SK-N-SH treated with all-trans-retinoic acid at 6 μM for 48 hours (cell line): ENCODE results near the gene CENPO.

ENCODE experiments used
- ATAC-seq: fragments of 200-7000 bp; cut with Tn5 transposase; 3 replicates; pipeline ENCODE4 v1.9.1; 2020; ENCODE audit warnings: mild to moderate bottlenecking, moderate library complexity
- ARNTL ChIP-seq: fragments of 450-650 bp; formaldehyde crosslinking; IDR thresholded peaks from 2 replicates; pipeline ENCODE4 v1.5.0; 2020; ENCODE audit warnings: low read depth, mild to moderate bottlenecking, moderate library complexity, borderline replicate concordance
- BACH2 ChIP-seq: fragments of 250-450 bp; sonication (Bioruptor Pico); IDR thresholded peaks from 2 replicates; pipeline ENCODE4 v1.9.0; 2021; ENCODE audit warnings: mild to moderate bottlenecking, borderline replicate concordance
- CREB5 ChIP-seq: fragments of 250-450 bp; sonication (Bioruptor Pico); IDR thresholded peaks from 2 replicates; pipeline ENCODE4 v1.5.1; 2020; ENCODE audit warnings: low read depth, mild to moderate bottlenecking, moderate library complexity
- CSRNP3 ChIP-seq: fragments of 250-450 bp; sonication (Bioruptor Pico); IDR thresholded peaks from 2 replicates; pipeline ENCODE4 v1.5.1; 2021; ENCODE audit warnings: mild to moderate bottlenecking, moderate library complexity
- GLIS3 ChIP-seq: fragments of 250-450 bp; sonication (Bioruptor Pico); IDR thresholded peaks from 2 replicates; pipeline ENCODE4 v1.5.0; 2020; ENCODE audit warnings: mild to moderate bottlenecking, moderate library complexity
- ISL1 ChIP-seq: fragments of 250-450 bp; sonication (Bioruptor Pico); IDR thresholded peaks from 2 replicates; pipeline ENCODE4 v2.1.2; 2022; ENCODE audit warnings: mild to moderate bottlenecking, moderate library complexity
- OSR1 ChIP-seq: fragments of 250-450 bp; sonication (Bioruptor Pico); IDR thresholded peaks from 2 replicates; pipeline ENCODE4 v1.8.0; 2022; ENCODE audit warnings: moderate library complexity, mild to moderate bottlenecking, inconsistent platforms
- PATZ1 ChIP-seq: fragments of 250-450 bp; sonication (Bioruptor Pico); IDR thresholded peaks from 2 replicates; pipeline ENCODE4 v1.8.0; 2020; ENCODE audit warnings: mild to moderate bottlenecking, moderate library complexity, borderline replicate concordance
- POU6F1 ChIP-seq: fragments of 250-450 bp; sonication (Bioruptor Pico); IDR thresholded peaks from 2 replicates; pipeline ENCODE4 v1.8.0; 2021; ENCODE audit warnings: low read depth, mild to moderate bottlenecking, moderate library complexity, borderline replicate concordance
- PPARA ChIP-seq: fragments of 250-450 bp; sonication (Bioruptor Pico); IDR thresholded peaks from 2 replicates; pipeline ENCODE4 v1.5.0; 2020; ENCODE audit warnings: mild to moderate bottlenecking, borderline replicate concordance
- RARB ChIP-seq: fragments of 250-450 bp; sonication (Bioruptor Pico); IDR thresholded peaks from 2 replicates; pipeline ENCODE4 v1.8.0; 2021; ENCODE audit warnings: mild to moderate bottlenecking, moderate library complexity
- SNAI2 ChIP-seq: fragments of 250-450 bp; sonication (Bioruptor Pico); IDR thresholded peaks from 2 replicates; pipeline ENCODE4 v1.5.0; 2020; ENCODE audit warnings: mild to moderate bottlenecking, moderate library complexity
- TCF4 ChIP-seq: fragments of 250-450 bp; sonication (Bioruptor Pico); IDR thresholded peaks from 2 replicates; pipeline ENCODE4 v1.8.0; 2021; ENCODE audit warnings: mild to moderate bottlenecking, moderate library complexity, borderline replicate concordance
- TOX ChIP-seq: fragments of 250-450 bp; sonication (Bioruptor Pico); IDR thresholded peaks from 2 replicates; pipeline ENCODE4 v1.8.0; 2021; ENCODE audit warnings: mild to moderate bottlenecking, moderate library complexity, borderline replicate concordance
- TSHZ2 ChIP-seq: fragments of 250-450 bp; sonication (Bioruptor Pico); IDR thresholded peaks from 2 replicates; pipeline ENCODE4 v1.5.0; 2020; ENCODE audit warnings: mild to moderate bottlenecking, moderate library complexity
- ZC3H10 ChIP-seq: fragments of 250-450 bp; sonication (Bioruptor Pico); IDR thresholded peaks from 2 replicates; pipeline ENCODE4 v1.5.1; 2021; ENCODE audit warnings: mild to moderate bottlenecking, moderate library complexity
- ZFP3 ChIP-seq: fragments of 250-450 bp; sonication (Bioruptor Pico); IDR thresholded peaks from 2 replicates; pipeline ENCODE4 v1.5.0; 2020; ENCODE audit warnings: mild to moderate bottlenecking, moderate library complexity
- ZFP30 ChIP-seq: fragments of 450-650 bp; formaldehyde crosslinking; IDR thresholded peaks from 2 replicates; pipeline ENCODE4 v1.5.0; 2022; ENCODE audit warnings: mild to moderate bottlenecking, moderate library complexity
- ZNF565 ChIP-seq: fragments of 450-650 bp; formaldehyde crosslinking; conservative IDR thresholded peaks from 2 replicates; pipeline ENCODE4 v1.5.0; 2020; ENCODE audit warnings: low read depth, mild to moderate bottlenecking, moderate library complexity
- ZNF70 ChIP-seq: fragments of 450-650 bp; formaldehyde crosslinking; IDR thresholded peaks from 2 replicates; pipeline ENCODE4 v1.5.0; 2020; ENCODE audit warnings: mild to moderate bottlenecking, moderate library complexity
- ZNF8 ChIP-seq: fragments of 450-650 bp; formaldehyde crosslinking; IDR thresholded peaks from 2 replicates; pipeline ENCODE4 v1.5.0; 2020; ENCODE audit warnings: mild to moderate bottlenecking, moderate library complexity

CENPO gene

GRCh38 chr2:24832073-24832461 lies 38.8 kb downstream of the CENPO start:
- TF ChIP-seq CSRNP3 (CRISPR knock-in tag) (no peak), ZNF8 (no peak), POU6F1 (CRISPR knock-in tag) (no peak), ZNF70 (CRISPR knock-in tag) (no peak), CREB5 (CRISPR knock-in tag) (no peak), BACH2 (CRISPR knock-in tag) (no peak), GLIS3 (no peak), PATZ1 (CRISPR knock-in tag) (no peak), ZFP30 (CRISPR knock-in tag) (no peak), SNAI2 (CRISPR knock-in tag) (no peak), OSR1 (CRISPR knock-in tag) (no peak), RARB (CRISPR knock-in tag) (no peak), ISL1 (CRISPR knock-in tag) (no peak), TCF4 (CRISPR knock-in tag) (no peak), ZC3H10 (CRISPR knock-in tag) (no peak), ZNF565 (CRISPR knock-in tag) (no peak), TSHZ2 (CRISPR knock-in tag) (no peak)
- ATAC-seq = no peak

- no peak for ATAC-seq
- TF ChIP-seq OSR1 (CRISPR knock-in tag) (no peak), ISL1 (CRISPR knock-in tag) (no peak), ARNTL (CRISPR knock-in tag) (no peak), ZNF8 (no peak), GLIS3 (no peak), SNAI2 (CRISPR knock-in tag) (no peak), BACH2 (CRISPR knock-in tag) (no peak), ZFP3 (CRISPR knock-in tag) (no peak), ZFP30 (CRISPR knock-in tag) (no peak), ZNF565 (CRISPR knock-in tag) (no peak), CREB5 (CRISPR knock-in tag) (no peak), TSHZ2 (CRISPR knock-in tag) (no peak), POU6F1 (CRISPR knock-in tag) (no peak), TCF4 (CRISPR knock-in tag) (no peak), CSRNP3 (CRISPR knock-in tag) (no peak), TOX (no peak), PPARA (CRISPR knock-in tag) (no peak), ZNF70 (CRISPR knock-in tag) (no peak)
Measured at GRCh38 chr2:24832521-24832920, 39.3 kb downstream of the CENPO start.
